ENCODE measurements around the gene TRNP1.

- TF ChIP-seq EZH2 (IDR thresholded peaks at IDR 0.05; ENCODE audit: insufficient read depth, poor library complexity, severe bottlenecking) (no peak), EZH2phosphoT487 (IDR thresholded peaks at IDR 0.05; ENCODE audit: insufficient read depth, low read depth) (no peak)
Observed at GRCh38 chr1:27032119-27032461, 38.6 kb downstream of the TRNP1 start.

All from GM23248 (cell line).